Melanocyte of skin (primary cell): ENCODE data around the gene SLC49A4. TPM values are rescaled to one million over a fixed set of nuclear protein-coding genes. Genes with fewer than 3 reads are reported as not detected.

ENCODE experiments used
- total RNA-seq, 2 donors: library from RNA; depleted of rRNA; stranded (reverse); fragments of >200 nt; gene quantifications; 2 replicates each; pipeline ENCODE4 v1.2.3, GENCODE V29; 2012

SLC49A4 gene
- 10 to 100 TPM; 32.3 to 33.6 TPM for total RNA-seq

GRCh38 chr3:122794779-122795673, at the start of gene SLC49A4:
TSS of gene SLC49A4 (plus strand) at chr3:122795069. CDS start at chr3:122795193, 124 bp downstream.

GRCh38 chr3:122793568-122794416, 1.1 kb upstream of the SLC49A4 start, which contains the start of gene HSPBAP1:
TSS of gene HSPBAP1 (minus strand) at chr3:122793831. CDS start at chr3:122793680, 151 bp downstream.

Other genes with a start within 250 kb of the SLC49A4 start
- gene PARP9, start 230.8 kb upstream of the SLC49A4 start, total RNA-seq = 10 to 100 TPM; 90.6 to 96.7 TPM
- gene DTX3L, start 230.7 kb upstream of the SLC49A4 start, total RNA-seq = 100 to 1,000 TPM; 111 to 142 TPM
- 1 to 10 TPM in 1 of 2 donors, under 1 TPM in 1; 0.34 to 3.0 TPM for gene PARP15, start 217.4 kb upstream of the SLC49A4 start, total RNA-seq
- gene PARP14, start 114.2 kb upstream of the SLC49A4 start, total RNA-seq = 100 to 1,000 TPM; 341 to 342 TPM
- 1 to 10 TPM; 9.3 to 10.0 TPM for gene HSPBAP1, start 1.2 kb upstream of the SLC49A4 start, total RNA-seq
- not detected for gene SEMA5B, start 232.7 kb downstream of the SLC49A4 start, total RNA-seq